HG03457 (cell line): ENCODE data around the gene OPALIN.
"Not testable (repeated sequence)": the region's sequence is repeated elsewhere in the genome, so short reads cannot be mapped to it uniquely, and the experiment has no call there.

Experiments used
- ATAC-seq: cut with Tn5 transposase; IDR thresholded peaks from one replicate; pipeline ENCODE4 v1.9.1; 2021; ENCODE audit warnings: moderate number of reproducible peaks; ENCODE audit not compliant: unreplicated experiment

The OPALIN gene

DNA sequence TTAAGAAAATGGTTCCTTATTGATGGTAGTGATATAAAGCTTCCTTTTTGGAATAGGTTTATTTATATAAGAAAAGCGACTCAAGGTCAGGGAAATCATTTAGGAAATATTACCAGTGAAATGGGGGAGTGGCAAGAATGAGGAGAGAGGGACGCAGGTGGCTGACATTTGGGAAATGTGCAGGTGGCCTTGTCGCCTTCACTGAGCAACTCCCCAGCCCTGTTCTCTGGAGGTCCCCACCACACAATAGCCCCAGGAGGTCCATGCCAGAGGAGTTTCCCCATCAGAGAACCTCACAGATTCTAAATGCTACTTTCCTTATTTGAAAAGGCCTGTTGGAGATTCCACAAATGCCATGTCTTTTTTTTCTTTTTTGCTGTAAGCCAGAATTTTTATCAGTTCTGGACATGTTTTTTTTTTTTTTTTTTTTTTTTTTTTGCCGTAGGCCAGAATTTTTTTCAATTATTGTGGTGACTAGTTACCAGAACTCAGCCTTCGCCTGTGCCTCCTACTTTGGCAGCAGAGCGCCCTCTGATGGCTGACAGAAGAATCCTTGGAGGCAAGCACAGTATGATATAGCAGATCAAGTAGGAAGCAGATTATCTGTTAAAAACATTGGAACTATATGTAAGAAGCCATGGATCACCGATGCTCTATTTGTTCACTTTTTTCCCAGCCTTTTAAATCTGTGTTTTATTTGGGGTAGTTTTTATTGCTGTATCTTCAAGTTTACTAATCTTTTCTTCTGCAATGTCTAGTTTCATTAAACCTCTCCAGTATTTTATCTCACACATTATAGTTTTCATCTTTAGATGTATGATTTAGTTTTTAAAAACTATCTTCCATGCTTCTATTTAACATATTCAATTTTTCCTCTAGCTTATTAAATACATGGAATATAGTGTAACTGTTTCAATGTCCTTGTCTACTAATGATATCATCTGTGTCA lies 18.6 kb downstream of the OPALIN start:
- no peak for ATAC-seq

DNA sequence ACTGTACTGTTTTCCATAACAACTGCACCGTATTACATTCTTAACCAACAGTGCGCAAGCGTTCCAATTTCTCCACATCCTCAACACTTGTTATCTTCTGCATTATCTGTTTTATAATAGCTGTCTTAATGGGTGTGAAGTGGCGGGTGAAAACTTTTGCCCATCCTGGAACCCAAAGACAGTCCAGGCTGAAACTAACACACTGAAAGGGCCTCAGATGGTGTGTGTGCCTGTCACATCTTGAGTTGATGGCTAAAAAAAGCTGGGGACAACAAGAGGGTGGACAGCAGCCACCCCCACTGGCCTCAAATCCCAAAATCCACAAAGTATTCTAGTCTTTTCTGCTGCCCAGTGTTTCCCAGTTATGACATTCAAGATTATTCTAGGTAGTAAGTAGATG lies 19.4 kb downstream of the OPALIN start:
- ATAC-seq, result no peak

DNA sequence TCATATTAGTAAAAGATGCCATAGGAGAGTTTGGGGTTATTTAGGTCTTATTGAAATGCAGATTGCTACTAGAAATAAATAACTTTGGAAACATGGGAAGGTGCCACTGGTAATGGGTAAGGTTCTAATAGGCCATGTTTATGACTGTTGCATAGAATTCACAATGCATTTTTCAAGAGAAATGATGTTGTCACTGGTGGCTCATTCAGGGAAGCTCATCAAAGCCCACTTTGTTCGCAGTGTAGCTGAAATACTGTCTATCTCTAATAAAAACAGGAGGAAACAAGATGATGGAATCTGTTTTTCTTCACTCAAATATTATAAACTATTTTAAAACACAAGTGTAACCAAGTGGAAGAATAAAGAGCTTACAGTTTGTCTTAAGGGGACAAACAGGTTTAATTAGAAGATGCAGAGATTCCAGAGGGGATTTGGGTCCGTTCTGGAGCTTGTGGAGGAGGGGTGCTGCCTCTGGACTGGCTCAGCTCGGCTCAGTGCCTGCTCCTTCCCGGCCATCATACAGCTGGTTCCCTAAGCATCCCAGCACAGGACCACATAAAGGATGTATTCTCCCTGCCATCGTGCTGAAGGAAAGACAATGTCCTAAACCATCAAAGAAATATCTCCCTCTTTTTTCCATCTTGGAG lies 20.4 kb downstream of the OPALIN start:
- ATAC-seq, result no peak

DNA sequence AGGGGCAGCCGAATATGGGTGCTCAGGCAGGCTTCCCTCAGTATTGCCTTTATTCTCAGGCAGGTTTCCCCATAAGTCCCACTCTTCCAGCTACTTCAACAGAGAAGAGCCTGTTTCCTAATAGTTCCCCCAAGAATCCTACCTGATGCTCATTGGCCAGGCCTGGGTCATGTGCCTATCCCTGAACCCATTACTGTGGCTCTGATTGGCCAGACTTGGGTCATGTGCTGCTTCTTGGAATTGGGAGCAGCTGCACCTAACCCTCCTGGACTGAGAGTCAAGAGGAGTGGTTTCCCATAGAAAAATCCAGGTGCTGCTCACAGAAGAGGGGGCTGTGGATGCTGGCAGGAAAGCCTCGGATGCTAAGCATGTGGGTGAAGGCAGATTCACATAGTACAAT lies 21.7 kb downstream of the OPALIN start:
- no peak for ATAC-seq

DNA sequence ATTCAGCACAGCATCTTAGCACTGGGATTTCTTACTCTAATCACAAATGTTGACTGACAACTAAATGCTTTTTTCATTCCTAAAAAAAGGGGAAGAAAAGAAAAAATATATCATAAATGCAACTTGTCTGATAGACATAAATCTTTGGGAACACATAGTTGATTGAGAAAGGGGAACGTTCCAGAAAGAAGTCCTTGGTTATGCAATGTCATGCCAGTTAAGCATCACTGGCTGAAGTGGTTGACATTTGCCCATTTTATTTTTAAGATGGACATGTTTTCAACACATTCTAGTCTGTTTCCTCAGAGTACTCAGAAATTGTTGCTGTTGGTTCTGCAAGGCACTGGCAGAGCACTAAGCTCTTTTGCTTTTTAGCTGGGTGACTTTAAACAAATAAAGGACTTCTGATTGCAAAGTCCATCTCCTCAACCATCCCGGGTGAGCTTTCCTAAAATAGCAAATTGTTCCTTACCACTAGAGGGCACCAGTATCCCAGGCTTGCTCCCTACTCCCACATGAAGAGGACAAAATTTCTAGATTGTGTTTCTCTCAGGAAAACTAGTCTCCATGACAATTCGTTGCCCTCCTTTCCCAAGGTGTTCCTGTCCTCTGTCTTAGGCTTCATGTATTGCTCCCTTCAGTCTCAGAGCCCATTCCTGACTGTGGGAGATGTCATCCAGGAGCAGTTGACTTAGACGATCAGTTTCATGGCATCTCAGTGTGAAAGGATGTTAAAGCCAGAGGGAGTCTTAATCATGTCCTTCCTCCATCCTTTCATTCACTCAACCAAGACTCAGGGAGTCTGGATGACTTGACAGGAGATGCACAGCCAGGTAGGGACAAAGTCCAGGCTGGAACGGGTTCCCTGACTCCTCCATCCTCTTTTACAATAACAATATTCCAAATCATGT lies 23.9 kb downstream of the OPALIN start:
- no peak for ATAC-seq

DNA sequence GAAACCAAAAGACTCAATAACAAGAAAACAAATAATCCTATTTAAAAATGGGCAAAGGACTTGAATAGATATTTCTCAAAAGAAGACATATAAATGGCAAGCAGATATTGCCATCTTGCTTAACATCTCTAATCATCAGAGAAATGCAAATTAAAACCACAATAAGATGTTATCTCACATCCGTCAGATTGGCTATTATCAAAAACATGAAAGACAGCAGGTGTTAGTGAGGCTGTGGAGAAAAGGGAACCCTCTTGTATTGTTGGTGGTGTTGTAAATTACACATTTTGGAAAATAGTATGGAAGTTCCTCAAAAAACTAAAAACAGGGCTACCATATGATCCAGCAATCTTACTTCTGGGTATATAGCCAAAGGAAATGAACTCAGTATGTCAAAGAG lies 25.7 kb downstream of the OPALIN start:
- ATAC-seq, result no peak

DNA sequence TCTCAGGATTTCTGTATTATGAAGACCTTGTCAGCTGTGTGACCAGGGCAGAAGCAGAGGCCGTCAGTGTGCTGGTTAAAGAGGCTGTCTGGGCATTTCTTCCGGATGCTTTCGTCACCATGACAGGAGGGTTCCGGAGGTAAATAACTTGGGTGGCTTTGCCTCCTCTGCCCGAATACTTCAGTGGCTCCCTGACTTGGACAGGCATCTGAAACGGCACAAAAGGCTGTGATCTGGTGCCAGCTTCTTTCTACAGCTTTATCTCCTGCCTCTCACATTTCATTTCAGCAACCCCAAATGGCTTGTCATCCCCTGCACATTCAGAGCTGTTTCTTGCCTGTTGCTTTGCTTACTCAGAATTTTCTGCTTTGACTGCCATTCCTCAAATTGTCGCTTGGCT lies 31.3 kb downstream of the OPALIN start:
- no peak for ATAC-seq

DNA sequence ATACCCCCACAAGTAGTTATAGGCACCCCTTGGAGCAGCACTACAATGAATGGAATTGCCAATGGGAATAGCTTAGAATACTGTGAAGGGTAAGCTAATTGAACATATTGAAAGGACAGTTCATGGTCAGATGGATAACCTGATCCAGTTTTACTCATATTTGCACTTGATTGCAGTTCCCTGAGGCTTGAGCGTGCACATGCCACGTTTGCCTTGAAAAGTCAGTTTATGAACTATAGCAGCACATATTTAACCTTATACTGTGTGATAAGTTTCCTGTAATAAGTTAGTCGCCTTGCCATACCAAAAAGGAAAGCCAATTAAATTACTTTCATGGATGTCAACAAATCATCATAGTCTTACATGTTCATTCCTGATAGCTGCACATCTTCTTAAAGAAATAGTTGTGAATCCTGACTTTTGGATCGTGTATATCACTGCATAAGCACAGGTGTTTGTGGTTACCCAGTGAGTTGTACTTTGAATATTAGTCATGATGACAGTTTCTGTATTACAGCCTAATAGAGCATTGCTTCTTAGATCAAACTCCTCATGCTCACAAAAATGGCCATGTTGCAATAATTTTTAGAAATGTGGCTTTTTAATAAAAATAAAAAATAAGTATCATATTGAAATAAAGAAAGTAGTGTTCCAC lies 33.0 kb downstream of the OPALIN start:
- ATAC-seq, result peak; percentile 76

DNA sequence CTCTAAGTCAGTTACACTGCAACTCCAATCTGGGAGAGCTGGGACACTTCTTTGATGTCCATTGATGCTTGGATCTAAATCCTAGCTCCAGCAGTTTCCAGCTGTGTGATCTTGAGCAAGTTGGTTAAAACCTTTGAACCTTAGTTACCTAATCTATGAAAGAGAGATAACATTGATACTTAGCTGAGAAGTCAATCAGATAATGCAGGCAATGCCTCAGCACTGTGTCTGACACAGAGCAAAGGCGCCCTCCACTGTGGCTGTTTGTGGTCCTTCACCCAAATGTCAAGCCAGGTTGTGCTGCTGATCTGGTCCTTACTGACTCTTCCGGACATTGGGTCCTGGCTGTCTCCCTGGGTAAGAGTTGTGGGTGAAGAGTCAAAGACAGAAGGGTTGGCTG lies 34.4 kb downstream of the OPALIN start:
- no peak for ATAC-seq

DNA sequence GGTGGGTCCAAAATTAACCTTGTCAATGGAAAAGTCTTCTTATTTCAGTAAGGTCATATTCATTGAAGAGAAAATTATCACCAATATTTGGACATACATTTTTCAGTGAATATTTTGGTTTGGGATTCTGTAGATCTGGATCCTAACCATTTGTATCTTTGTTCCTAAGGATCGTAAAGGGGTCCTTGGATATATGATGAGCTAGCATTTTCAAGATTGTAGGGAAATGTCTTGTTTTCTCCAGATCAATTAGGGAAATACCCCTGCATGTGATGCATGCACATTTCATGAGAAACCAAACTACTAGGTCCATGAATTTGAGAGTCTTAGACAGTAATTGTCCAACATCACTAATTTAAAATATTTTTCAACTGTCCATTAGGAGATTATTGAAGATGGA lies 36.5 kb downstream of the OPALIN start:
- ATAC-seq, result no peak

DNA sequence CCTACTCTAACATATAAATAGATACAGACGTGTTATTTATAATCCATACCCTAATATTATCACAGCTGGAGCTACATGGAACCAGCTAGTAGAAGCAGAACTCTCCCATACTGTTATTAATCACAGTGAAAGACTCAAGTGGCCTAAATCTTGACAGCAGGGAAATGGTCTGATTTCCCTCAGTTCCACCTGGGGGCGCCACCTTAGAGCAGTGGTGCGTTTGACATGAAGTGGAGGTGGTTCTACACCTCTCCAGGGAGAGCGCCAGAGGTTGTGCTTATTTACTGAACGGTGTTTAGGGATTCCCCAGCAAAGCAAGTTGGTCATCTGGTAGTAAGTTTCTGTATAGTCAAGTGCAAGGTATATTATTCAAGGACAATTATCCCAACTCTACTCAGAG lies 37.0 kb downstream of the OPALIN start:
- no peak for ATAC-seq

DNA sequence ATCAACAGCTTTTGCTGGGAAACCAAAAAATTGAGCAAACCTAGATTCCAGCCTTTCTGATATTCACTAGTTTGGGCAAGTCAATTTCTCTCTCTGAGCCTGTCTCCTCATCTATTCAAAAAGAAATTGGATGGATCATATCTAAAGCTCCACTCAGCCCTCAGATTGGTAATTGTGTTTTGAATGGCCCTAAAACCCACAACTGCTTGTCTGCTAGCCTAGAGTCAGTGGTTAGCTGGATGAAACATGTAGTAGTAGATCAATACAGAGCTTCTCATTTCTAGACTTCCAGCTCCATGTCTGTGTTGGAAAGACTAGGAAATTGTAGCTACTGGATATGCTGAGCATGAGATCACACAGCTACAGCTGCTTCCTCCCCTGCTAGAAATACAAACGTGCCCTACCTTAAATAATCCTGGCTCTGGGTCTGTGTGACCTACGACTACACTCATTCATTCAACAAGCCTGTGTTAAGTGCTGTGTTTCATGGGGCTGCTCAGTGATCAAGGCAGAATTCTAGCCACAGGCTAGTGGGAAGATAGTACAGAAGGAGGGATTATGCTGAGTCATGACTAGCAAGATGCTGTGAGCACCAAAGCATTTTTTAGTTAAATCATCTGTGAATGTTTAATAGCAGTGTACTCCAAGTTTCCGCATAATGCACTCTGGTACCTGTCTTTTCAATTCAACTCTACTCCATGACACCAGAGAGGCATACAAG lies 38.9 kb downstream of the OPALIN start:
- no peak for ATAC-seq

DNA sequence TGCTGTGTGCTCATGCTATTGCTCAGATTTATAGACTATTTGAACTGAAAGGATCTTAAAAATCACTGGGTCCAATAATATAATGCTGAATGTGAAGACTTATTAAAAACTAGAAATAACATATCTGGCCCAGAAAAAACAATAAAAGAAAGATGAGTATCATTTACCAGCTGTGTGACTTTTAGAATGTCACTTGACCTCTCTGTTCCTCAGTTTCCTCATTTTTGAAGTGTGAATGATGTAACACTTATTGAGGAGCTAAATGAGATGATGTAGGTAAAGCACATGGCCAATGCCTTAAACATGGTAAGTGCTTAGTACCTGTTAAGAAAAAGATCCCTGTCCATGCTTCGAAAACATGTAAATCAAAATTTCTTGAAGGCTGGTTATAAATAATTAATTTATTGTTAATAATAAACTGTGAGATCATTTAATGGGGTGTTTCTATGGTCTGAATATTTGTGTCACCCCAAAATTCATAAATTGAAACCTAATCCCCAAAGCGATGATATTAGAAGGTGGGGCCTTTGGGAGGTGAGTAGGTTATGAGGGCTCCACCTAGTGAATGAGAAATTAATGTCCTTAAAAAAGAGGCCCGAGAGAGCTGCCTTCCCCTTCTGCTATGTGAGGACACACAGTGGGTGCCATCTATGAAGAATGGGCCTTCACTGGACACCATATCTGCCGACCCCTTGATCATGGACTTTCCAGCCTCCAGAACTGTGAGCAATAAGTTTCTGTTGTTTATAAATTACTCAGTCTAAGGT lies 41.6 kb downstream of the OPALIN start:
- ATAC-seq, result no peak

DNA sequence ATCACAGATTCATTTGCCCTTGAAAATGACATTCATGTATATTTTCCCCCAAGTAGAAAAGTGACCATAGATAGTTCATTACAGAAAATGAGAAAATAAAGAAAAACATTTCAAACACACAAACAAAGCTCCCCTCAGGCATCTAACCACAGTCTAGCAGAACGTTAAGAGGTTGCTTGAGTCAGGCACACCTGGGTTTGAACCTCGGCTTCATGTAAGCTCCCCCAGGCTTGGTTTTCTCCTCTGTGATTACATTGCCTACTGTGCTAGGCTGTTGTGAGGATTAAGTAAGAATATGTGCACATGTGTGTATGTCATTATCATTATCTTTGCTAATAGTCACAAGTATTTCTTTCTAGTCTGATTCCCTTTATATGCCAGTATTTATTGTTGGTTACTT lies 45.5 kb downstream of the OPALIN start:
- ATAC-seq, result no peak

DNA sequence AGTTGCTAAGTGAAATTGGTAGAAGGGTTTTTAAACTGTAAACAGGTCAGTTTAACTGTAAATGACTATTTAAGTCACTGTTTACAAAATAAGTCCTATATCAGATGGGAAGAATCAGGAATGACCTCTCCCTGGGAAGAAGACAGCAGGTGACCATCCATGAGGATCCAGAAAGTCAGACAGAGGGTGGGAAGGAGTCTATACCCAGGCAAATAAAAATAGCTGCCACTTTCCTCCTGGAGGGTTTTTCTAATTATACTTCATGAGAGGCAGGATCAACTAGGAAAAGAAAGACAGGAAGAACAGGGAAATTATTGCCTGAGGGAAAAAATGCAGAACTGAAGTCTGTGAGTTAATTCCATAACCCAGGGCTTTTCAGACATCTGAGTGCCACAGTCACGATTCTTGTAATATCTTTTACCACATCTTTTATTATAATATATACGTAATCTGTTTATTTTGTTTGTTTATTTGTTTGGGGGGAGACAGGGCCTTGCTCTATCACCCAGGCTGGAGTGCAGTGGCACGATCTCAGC lies 47.6 kb downstream of the OPALIN start:
- ATAC-seq, result no peak

DNA sequence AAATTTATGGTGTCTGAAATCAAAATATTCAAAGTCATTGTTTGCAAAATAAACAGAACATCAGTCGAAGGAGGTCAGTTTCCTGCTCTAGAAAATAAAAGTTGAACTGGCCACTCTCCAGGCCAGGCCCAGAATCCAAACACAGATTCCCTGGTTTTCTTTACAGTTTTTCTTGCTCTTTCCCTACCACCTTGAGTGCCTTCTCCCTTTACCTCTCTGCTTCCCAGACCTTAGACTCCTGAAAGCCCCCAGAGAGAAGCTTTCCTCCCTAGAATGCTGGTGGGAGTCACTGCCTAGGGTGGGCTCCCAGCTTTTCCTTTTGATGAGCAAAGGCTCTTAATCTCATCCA lies 48.5 kb downstream of the OPALIN start:
- ATAC-seq, result no peak

DNA sequence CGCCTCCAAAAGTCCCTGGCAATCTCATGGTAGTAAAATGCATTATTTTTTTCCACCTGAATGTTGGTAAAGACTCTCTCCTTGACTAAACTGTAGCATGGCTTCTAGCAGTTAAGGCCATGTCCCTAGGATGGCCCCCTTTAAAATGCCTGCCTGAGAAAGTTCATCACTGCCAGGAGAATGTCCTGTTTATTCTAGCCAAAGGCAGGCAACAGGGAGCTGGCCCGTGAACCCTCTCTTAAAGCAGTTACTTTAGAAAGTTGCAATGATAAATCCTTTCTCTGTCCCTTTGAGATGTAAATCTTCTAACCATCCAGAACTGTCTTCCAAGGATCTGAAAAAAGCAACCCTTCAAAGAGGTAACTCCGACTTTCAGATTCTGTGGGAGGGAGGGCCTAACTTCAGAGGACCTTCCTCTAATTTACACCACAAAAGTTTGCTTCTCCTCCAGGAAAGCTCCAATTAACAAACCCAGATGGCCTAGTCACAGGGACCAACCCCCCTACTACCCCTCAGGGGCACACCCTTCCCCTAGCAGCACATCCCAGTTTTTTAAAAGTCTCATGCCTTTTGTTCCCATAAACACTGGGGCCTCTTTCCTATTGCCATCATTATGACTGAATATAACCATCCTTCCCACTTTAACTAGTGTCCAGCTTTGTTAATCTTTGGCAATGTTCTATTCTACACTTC lies 49.0 kb downstream of the OPALIN start:
- ATAC-seq, result no peak

DNA sequence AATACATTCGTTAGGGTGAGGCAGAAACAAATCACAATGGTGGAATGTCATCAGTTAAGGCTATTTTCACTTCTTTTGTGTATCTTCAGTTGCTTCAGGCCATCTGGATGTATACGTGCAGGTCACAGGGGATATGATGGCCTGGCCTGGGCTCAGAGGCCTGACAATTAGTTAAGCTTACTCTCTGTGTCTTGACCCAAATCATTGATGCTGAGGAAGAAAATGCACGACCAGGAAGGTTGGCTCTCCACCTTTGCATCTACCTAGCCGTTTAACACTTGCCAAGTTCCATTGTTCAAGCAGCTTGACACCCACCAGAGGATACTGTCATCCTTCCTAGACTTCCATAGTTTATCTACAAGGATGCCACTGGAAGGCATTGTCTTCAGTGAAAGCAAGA lies 49.9 kb downstream of the OPALIN start:
- ATAC-seq, result not testable (repeated sequence)

DNA sequence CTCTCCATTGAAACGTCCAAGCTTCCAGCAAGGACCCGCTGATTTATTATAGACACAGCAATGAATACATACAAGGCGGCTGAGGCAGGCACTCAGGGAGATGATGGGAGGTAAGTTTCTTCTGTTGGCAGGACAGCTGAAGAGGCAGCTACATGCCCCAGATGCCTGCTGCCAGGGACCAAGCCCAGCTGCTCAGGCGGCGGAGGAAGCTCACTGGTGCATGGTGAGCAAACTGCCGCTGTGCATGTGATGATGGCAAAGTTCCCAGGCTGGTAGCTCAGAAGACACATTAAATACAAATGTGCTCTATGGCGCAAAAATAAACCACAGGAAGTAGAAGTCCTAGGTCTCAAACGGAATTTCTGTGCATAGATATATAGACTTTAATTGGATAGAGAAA lies 52.3 kb downstream of the OPALIN start:
- ATAC-seq, result no peak
